HL-60 (cell line): ENCODE data around the gene TMEM18.

Experiments
- DNase-seq, 2 experiments: peaks; one replicate each; pipeline ENCODE4 v3.0.0-alpha.2; 2010 to 2020; ENCODE audit warnings: low read depth in 1 of 2, low spot score in 1 of 2
- H3K27ac ChIP-seq: fragments of 250-450 bp; sonication (Bioruptor Pico); replicated peaks from 2 replicates; pipeline ENCODE4 v1.5.1; 2020; ENCODE audit warnings: mild to moderate bottlenecking, moderate library complexity
- H3K27me3 ChIP-seq: fragments of 250-450 bp; sonication (Bioruptor Pico); 2 replicates; pipeline ENCODE4 v1.5.1; 2021; ENCODE audit warnings: mild to moderate bottlenecking, moderate library complexity; ENCODE audit not compliant: insufficient read depth, poor library complexity, severe bottlenecking
- H3K4me3 ChIP-seq: replicated peaks from 2 replicates; pipeline ENCODE4 v1.5.1; 2011; ENCODE audit warnings: mild to moderate bottlenecking, control low read depth, low read length; ENCODE audit not compliant: insufficient read depth
- GABPA ChIP-seq: IDR thresholded peaks from 2 replicates; pipeline ENCODE4 v1.6.1; 2012; ENCODE audit warnings: low read depth
- POLR2AphosphoS5 ChIP-seq: IDR thresholded peaks from 2 replicates; pipeline ENCODE4 v1.6.1; 2012; ENCODE audit warnings: low read depth
- SPI1 ChIP-seq: IDR thresholded peaks from 2 replicates; pipeline ENCODE4 v1.6.1; 2012; ENCODE audit warnings: low read depth, mild to moderate bottlenecking, borderline replicate concordance
- long read RNA-seq: library from polyadenylated mRNA; unstranded; transcript quantifications from one replicate; pipeline ENCODE4 v2.0.0, GENCODE V29; 2020
- TF ChIP-seq, protein P1 (sequence below): IDR thresholded peaks from 2 replicates; pipeline ENCODE4 v1.6.1; 2012; ENCODE audit warnings: low read depth; ENCODE audit not compliant: insufficient replicate concordance
- TF ChIP-seq, protein P2 (sequence below): IDR thresholded peaks from one replicate; pipeline ENCODE4 v1.5.1; 2011; ENCODE audit warnings: low read length, control low read depth, inconsistent platforms; ENCODE audit not compliant: insufficient read depth

TMEM18 gene
- long read RNA-seq, transcript TMEM18-201 (5 exons, 2,762 nt): major isoform, 72 of 99 reads
- long read RNA-seq, partial matches to known transcripts: 0 of 99 reads
- long read RNA-seq, other reads (novel, unspliced or antisense): 19 of 99 reads

DNA sequence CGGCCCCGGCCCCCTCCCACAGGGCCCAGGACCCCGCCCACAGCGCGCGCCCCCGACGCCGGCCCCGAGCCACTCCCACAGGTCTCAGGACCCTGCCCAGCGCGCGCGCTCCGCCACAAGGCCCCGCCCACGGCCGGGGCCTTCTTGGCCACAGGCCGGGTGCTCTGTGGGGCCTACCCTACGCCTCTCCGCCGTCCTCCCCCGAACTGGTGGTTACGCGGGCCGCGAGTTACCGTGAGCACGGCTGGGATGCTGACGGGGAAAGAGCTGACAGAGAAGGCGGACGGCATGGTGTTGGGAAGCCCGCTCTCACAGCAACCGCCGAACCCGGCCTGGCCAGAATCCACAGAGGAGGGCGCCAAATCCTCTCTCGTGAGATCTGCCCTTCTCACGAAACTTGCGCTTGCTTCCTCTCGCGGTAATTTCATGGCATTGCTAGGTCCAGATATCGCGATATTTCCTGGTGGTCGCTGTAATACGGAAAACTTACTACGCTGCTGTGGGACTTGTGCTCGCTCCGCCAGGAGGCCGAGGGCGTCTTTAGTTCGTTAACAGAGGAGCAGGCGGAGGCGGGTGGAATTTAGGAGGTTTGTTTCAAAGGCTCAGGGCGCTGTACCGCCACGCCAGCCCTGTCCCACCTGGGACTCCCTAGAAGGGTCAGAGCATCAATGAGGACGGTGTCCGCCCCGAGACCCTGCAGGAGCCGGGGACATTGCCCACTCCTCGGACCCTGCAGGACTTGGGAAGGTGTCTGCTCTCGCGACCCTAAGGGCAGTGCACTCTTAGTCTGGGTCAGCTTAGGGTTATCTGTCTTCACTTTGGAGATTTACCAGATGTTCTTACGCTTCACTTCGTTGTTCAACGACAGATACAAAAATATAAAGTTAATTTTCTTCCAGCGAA is at the start of gene TMEM18:
TMEM18 (minus strand) TSS at position 351 of the 903 bp plus-strand sequence; CDS start at position 290, 61 bp downstream.
- no peak for TF ChIP-seq GABPA
- TF ChIP-seq SPI1: 0 out of 2 replicates have a peak, but pooled peaks have one; percentile 1
- TF ChIP-seq, protein P1, sequence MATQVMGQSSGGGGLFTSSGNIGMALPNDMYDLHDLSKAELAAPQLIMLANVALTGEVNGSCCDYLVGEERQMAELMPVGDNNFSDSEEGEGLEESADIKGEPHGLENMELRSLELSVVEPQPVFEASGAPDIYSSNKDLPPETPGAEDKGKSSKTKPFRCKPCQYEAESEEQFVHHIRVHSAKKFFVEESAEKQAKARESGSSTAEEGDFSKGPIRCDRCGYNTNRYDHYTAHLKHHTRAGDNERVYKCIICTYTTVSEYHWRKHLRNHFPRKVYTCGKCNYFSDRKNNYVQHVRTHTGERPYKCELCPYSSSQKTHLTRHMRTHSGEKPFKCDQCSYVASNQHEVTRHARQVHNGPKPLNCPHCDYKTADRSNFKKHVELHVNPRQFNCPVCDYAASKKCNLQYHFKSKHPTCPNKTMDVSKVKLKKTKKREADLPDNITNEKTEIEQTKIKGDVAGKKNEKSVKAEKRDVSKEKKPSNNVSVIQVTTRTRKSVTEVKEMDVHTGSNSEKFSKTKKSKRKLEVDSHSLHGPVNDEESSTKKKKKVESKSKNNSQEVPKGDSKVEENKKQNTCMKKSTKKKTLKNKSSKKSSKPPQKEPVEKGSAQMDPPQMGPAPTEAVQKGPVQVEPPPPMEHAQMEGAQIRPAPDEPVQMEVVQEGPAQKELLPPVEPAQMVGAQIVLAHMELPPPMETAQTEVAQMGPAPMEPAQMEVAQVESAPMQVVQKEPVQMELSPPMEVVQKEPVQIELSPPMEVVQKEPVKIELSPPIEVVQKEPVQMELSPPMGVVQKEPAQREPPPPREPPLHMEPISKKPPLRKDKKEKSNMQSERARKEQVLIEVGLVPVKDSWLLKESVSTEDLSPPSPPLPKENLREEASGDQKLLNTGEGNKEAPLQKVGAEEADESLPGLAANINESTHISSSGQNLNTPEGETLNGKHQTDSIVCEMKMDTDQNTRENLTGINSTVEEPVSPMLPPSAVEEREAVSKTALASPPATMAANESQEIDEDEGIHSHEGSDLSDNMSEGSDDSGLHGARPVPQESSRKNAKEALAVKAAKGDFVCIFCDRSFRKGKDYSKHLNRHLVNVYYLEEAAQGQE: peak; percentile 59
- TF ChIP-seq, protein P2, sequence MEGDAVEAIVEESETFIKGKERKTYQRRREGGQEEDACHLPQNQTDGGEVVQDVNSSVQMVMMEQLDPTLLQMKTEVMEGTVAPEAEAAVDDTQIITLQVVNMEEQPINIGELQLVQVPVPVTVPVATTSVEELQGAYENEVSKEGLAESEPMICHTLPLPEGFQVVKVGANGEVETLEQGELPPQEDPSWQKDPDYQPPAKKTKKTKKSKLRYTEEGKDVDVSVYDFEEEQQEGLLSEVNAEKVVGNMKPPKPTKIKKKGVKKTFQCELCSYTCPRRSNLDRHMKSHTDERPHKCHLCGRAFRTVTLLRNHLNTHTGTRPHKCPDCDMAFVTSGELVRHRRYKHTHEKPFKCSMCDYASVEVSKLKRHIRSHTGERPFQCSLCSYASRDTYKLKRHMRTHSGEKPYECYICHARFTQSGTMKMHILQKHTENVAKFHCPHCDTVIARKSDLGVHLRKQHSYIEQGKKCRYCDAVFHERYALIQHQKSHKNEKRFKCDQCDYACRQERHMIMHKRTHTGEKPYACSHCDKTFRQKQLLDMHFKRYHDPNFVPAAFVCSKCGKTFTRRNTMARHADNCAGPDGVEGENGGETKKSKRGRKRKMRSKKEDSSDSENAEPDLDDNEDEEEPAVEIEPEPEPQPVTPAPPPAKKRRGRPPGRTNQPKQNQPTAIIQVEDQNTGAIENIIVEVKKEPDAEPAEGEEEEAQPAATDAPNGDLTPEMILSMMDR: no peak
- TF ChIP-seq POLR2AphosphoS5: peak; percentile 95
- H3K27ac ChIP-seq: peak within 1 kb of the TSS; percentile 99

GRCh38 chr2:726169-726568 is 49.0 kb upstream of the TMEM18 start:
- DNase-seq: no peak
- Histone ChIP-seq H3K4me3 (no peak overlapping the region), H3K27ac (no peak overlapping the region), H3K27me3 (no peaks in the 10 kb centered on the region)
- no peak for TF ChIP-seq GABPA
- TF ChIP-seq, protein P2: no peak
- TF ChIP-seq, protein P1: no peak
- no peak for TF ChIP-seq SPI1
- TF ChIP-seq POLR2AphosphoS5: no peak

More for the DNA sequence above, at the start of gene TMEM18:
- Histone ChIP-seq H3K4me3 (peak within 1 kb of the TSS; percentile 72), H3K27me3 (no peaks in the 10 kb centered on the region)
- peak; percentile 95 to 96 for DNase-seq

DNA sequence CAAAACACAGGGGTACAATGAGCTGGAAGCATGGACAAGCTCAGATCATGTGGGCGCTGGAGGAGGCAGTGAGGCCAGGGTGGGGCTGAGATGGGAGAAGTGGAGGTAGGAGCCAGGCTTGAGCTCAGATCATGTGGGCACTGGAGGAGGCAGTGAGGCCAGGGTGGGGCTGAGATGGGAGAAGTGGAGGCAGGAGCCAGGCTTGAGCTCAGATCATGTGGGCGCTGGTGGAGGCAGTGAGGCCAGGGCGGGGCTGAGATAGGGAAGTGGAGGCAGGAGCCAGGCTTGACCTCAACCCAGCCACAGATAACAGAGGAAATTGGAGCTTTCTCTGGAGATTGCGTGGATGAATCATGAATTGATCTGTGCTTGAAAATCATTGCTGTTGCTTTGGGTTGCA is 48.3 kb upstream of the TMEM18 start:
- Histone ChIP-seq H3K27me3 (no peaks in the 10 kb centered on the region), H3K27ac (no peak overlapping the region), H3K4me3 (no peak overlapping the region)
- TF ChIP-seq, protein P1: no peak
- TF ChIP-seq SPI1: no peak
- no peak for TF ChIP-seq GABPA
- TF ChIP-seq, protein P2: no peak
- TF ChIP-seq POLR2AphosphoS5: no peak
- no peak for DNase-seq
